ENCODE measurements around the gene WDR62.
"Not testable (repeated sequence)": the region's sequence is repeated elsewhere in the genome, so short reads cannot be mapped to it uniquely, and the experiment has no call there.

Gene WDR62

GRCh38 chr19:36128392-36128736, 73.7 kb downstream of the WDR62 start:
- H3K4me3 ChIP-seq (ENCODE audit: low read length), result peak overlapping the region; percentile 73

GRCh38 chr19:36131221-36131620, 76.5 kb downstream of the WDR62 start:
- H3K4me3 ChIP-seq (ENCODE audit: low read length); DNase-seq (ENCODE audit: low read depth, low spot score): not testable (repeated sequence)

More at GRCh38 chr19:36128392-36128736, 73.7 kb downstream of the WDR62 start:
- no peak for DNase-seq (ENCODE audit: low read depth, low spot score)

GRCh38 chr19:36134867-36135266, 80.2 kb downstream of the WDR62 start:
- not testable (repeated sequence) for DNase-seq (ENCODE audit: low read depth, low spot score); H3K4me3 ChIP-seq (ENCODE audit: low read length)

- H3K4me3 ChIP-seq (ENCODE audit: low read length), result no peak overlapping the region
- DNase-seq (ENCODE audit: low read depth, low spot score), result no peak
Observed at GRCh38 chr19:36136964-36137686, 82.4 kb downstream of the WDR62 start.

GRCh38 chr19:36139120-36139472, 84.4 kb downstream of the WDR62 start:
- no peak for DNase-seq (ENCODE audit: low read depth, low spot score)

GRCh38 chr19:36139473-36140303, 85.0 kb downstream of the WDR62 start, which contains the start of gene CAPNS1:
Gene CAPNS1, plus strand, starts transcription at chr19:36140066. Its CDS starts 946 bp downstream, at chr19:36141012.
- H3K4me3 ChIP-seq (ENCODE audit: low read length), result peak within 1 kb of the TSS; percentile 97
- peak; percentile 89 for DNase-seq (ENCODE audit: low read depth, low spot score)

More at GRCh38 chr19:36139120-36139472, 84.4 kb downstream of the WDR62 start:
- H3K4me3 ChIP-seq (ENCODE audit: low read length), result peak overlapping the region; percentile 97

GRCh38 chr19:36140304-36141038, 85.8 kb downstream of the WDR62 start:
- H3K4me3 ChIP-seq (ENCODE audit: low read length), result peak overlapping the region; percentile 97
- peak; percentile 57 for DNase-seq (ENCODE audit: low read depth, low spot score)

- DNase-seq (ENCODE audit: low read depth, low spot score), result peak; percentile 84
Observed at GRCh38 chr19:36141039-36141927, 86.6 kb downstream of the WDR62 start.

GRCh38 chr19:36142046-36142445, 87.3 kb downstream of the WDR62 start:
- no peak overlapping the region for H3K4me3 ChIP-seq (ENCODE audit: low read length)

More at GRCh38 chr19:36141039-36141927, 86.6 kb downstream of the WDR62 start:
- H3K4me3 ChIP-seq (ENCODE audit: low read length), result peak overlapping the region; percentile 97

GRCh38 chr19:36142496-36142895, 87.8 kb downstream of the WDR62 start:
- no peak overlapping the region for H3K4me3 ChIP-seq (ENCODE audit: low read length)
- no peak for DNase-seq (ENCODE audit: low read depth, low spot score)

More at GRCh38 chr19:36142046-36142445, 87.3 kb downstream of the WDR62 start:
- no peak for DNase-seq (ENCODE audit: low read depth, low spot score)

GRCh38 chr19:36144624-36145023, 89.9 kb downstream of the WDR62 start:
- H3K4me3 ChIP-seq (ENCODE audit: low read length), result no peak overlapping the region
- no peak for DNase-seq (ENCODE audit: low read depth, low spot score)

GRCh38 chr19:36149673-36150406, 95.1 kb downstream of the WDR62 start:
- no peak overlapping the region for H3K4me3 ChIP-seq (ENCODE audit: low read length)
- DNase-seq (ENCODE audit: low read depth, low spot score), result no peak

GRCh38 chr19:36150586-36150985, 95.9 kb downstream of the WDR62 start:
- no peak overlapping the region for H3K4me3 ChIP-seq (ENCODE audit: low read length)
- DNase-seq (ENCODE audit: low read depth, low spot score), result no peak

- no peak for DNase-seq (ENCODE audit: low read depth, low spot score)
Observed at GRCh38 chr19:36151144-36152018, 96.7 kb downstream of the WDR62 start.

GRCh38 chr19:36152019-36152351, 97.3 kb downstream of the WDR62 start:
- no peak overlapping the region for H3K4me3 ChIP-seq (ENCODE audit: low read length)
- DNase-seq (ENCODE audit: low read depth, low spot score), result no peak

More at GRCh38 chr19:36151144-36152018, 96.7 kb downstream of the WDR62 start:
- no peak overlapping the region for H3K4me3 ChIP-seq (ENCODE audit: low read length)

- DNase-seq (ENCODE audit: low read depth, low spot score), result no peak
- H3K4me3 ChIP-seq (ENCODE audit: low read length), result no peak within 1 kb of the TSS
Observed at GRCh38 chr19:36152352-36153091, 97.8 kb downstream of the WDR62 start, which contains the start of gene COX7A1. Gene COX7A1, minus strand, starts transcription at chr19:36152447. Its CDS starts 40 bp downstream, at chr19:36152407.

Data from Jurkat, Clone E6-1 (cell line).